A673 (cell line): ENCODE data around the gene SCARF1. TPM values are rescaled to one million over a fixed set of nuclear protein-coding genes. Genes with fewer than 3 reads are reported as not detected.

ENCODE experiments used
- BruUV-seq: library from RNA; stranded (reverse); fragments of 400-500 nt; replicated peaks from 2 replicates; lab custom pipeline; 2021; lab: Mats Ljungman, UMichigan
- CTCF ChIA-PET: fragments of 300-600 bp; sonication (Branson Sonifier 250); formaldehyde crosslinking; loops from one replicate; lab custom pipeline; 2022; ENCODE audit warnings: antibody characterized with exemption; lab: Charles Lee
- POLR2A ChIA-PET: fragments of 300-600 bp; sonication (Branson Sonifier 250); formaldehyde crosslinking; loops from one replicate; lab custom pipeline; 2022; ENCODE audit warnings: antibody characterized with exemption; ENCODE audit not compliant: low non-redundant PET; lab: Charles Lee
- DNase-seq: peaks from one replicate; pipeline ENCODE4 v3.0.0-alpha.2; 2015; ENCODE audit warnings: low spot score
- H3K27ac ChIP-seq: fragments of 200-600 bp; sonication (generic); 2 replicates; pipeline ENCODE4 v1.5.1; 2016; ENCODE audit warnings: mixed run types, low read depth, mild to moderate bottlenecking, mixed read lengths, antibody characterized with exemption, low read length; ENCODE audit not compliant: poor library complexity, severe bottlenecking
- H3K27me3 ChIP-seq: fragments of 200-600 bp; sonication (generic); replicated peaks from 2 replicates; pipeline ENCODE4 v1.6.1; 2017; ENCODE audit warnings: mixed run types, low read depth, mild to moderate bottlenecking, mixed read lengths, antibody characterized with exemption, low read length; ENCODE audit not compliant: insufficient read depth, poor library complexity
- H3K36me3 ChIP-seq: fragments of 200-600 bp; sonication (generic); 2 replicates; pipeline ENCODE4 v1.6.1; 2016; ENCODE audit warnings: mixed run types, mild to moderate bottlenecking, mixed read lengths, antibody characterized with exemption, low read length; ENCODE audit not compliant: insufficient read depth, poor library complexity, severe bottlenecking
- H3K4me1 ChIP-seq: fragments of 200-600 bp; sonication (generic); 2 replicates; pipeline ENCODE4 v1.6.1; 2017; ENCODE audit warnings: mixed run types, mild to moderate bottlenecking, mixed read lengths, antibody characterized with exemption, low read length; ENCODE audit not compliant: insufficient read depth, poor library complexity, severe bottlenecking
- H3K4me3 ChIP-seq: fragments of 200-600 bp; sonication (generic); 2 replicates; pipeline ENCODE4 v1.5.1; 2016; ENCODE audit warnings: low read depth, mixed run types, mild to moderate bottlenecking, mixed read lengths, low read length; ENCODE audit not compliant: poor library complexity, severe bottlenecking
- H3K9me3 ChIP-seq: fragments of 200-600 bp; sonication (generic); 2 replicates; pipeline ENCODE4 v1.6.1; 2016; ENCODE audit warnings: mixed run types, low read depth, mild to moderate bottlenecking, mixed read lengths, antibody characterized with exemption, low read length; ENCODE audit not compliant: poor library complexity, severe bottlenecking
- EZH2 ChIP-seq: fragments of 200-600 bp; sonication (generic); IDR thresholded peaks from 2 replicates; pipeline ENCODE4 v1.6.1; 2017; ENCODE audit warnings: borderline replicate concordance, low read depth, mild to moderate bottlenecking, mixed read lengths, antibody characterized with exemption, low read length; ENCODE audit not compliant: poor library complexity, severe bottlenecking
- intact Hi-C: fragments of 100-400 bp; cut with micrococcal nuclease; formaldehyde crosslinking; loops from one replicate; pipeline ENCODE4 v1.10.0; 2022; ENCODE audit not compliant: unreplicated experiment
- total RNA-seq: library from RNA; stranded (reverse); gene quantifications from 2 replicates; pipeline ENCODE4 v1.2.3, GENCODE V29; 2021
- TF ChIP-seq, protein P1 (sequence below): fragments of 300-800, 200-600 bp; sonication (generic); conservative IDR thresholded peaks from 2 replicates; pipeline ENCODE4 v1.5.1; 2017; ENCODE audit warnings: low read depth, mild to moderate bottlenecking, antibody characterized with exemption, low read length, moderate library complexity, mixed read lengths

The SCARF1 gene
- total RNA-seq, 1 experiment from 2014 or later = not detected

- Histone ChIP-seq H3K9me3 (peaks cover 5% of the 10 kb centered on the region), H3K4me3 (no peak overlapping the region), H3K27me3 (no peaks in the 10 kb centered on the region), H3K27ac (no peak overlapping the region), H3K36me3 (no peaks in the 10 kb centered on the region), H3K4me1 (no peaks in the 10 kb centered on the region)
- BruUV-seq = no TSS peak
- DNase-seq = no peak
- ChIA-PET CTCF (no interaction called here), POLR2A (no interaction called here)
- TF ChIP-seq, protein P1, sequence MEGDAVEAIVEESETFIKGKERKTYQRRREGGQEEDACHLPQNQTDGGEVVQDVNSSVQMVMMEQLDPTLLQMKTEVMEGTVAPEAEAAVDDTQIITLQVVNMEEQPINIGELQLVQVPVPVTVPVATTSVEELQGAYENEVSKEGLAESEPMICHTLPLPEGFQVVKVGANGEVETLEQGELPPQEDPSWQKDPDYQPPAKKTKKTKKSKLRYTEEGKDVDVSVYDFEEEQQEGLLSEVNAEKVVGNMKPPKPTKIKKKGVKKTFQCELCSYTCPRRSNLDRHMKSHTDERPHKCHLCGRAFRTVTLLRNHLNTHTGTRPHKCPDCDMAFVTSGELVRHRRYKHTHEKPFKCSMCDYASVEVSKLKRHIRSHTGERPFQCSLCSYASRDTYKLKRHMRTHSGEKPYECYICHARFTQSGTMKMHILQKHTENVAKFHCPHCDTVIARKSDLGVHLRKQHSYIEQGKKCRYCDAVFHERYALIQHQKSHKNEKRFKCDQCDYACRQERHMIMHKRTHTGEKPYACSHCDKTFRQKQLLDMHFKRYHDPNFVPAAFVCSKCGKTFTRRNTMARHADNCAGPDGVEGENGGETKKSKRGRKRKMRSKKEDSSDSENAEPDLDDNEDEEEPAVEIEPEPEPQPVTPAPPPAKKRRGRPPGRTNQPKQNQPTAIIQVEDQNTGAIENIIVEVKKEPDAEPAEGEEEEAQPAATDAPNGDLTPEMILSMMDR = no peak
- TF ChIP-seq EZH2 = no peak
- intact Hi-C loops = no loop called here
These were observed 44.0 kb downstream of the SCARF1 start for GRCh38 chr17:1601571-1601970.

DNA sequence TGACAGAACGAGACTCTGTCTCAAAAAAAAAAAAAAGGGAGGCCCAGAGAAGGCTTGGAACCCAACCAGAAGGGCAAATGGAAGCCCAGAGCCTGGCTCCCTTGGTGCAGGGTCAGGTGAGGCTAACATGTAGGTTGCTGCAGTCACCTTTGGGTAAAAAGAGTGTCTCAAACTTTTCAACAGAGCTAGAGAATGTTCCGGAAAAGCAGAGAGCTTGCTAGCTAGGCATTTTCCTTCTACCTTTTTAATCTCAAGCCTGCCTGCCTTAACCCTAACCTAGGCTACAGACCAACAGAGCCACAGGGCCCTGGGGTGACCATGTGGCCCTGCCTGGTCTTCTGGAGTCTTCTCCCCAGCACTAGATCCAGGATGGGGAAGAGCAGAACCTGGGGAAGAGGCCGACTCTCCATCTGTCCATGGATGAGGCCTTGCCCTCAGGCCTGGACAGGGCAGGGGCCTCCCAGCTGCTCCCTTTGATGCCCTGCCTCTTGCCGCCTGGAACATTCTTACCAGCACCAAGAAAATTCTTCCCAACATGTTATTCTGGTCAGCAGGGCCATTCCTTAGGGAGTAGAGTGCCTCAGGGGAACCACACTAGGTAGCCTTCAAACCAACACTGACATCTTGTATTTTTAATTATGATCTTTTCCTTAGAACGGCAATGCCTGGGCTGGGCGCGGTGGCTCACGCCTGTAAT is 47.0 kb downstream of the SCARF1 start:
- Histone ChIP-seq H3K27ac (no peak overlapping the region), H3K4me3 (no peak overlapping the region), H3K9me3 (peaks cover 5% of the 10 kb centered on the region), H3K27me3 (no peaks in the 10 kb centered on the region), H3K36me3 (no peaks in the 10 kb centered on the region), H3K4me1 (no peaks in the 10 kb centered on the region)
- no TSS peak for BruUV-seq
- CTCF ChIA-PET = no interaction called here
- POLR2A ChIA-PET = no interaction called here
- no peak for DNase-seq
- TF ChIP-seq EZH2 = no peak
- TF ChIP-seq, protein P1 = no peak
- intact Hi-C loops = no loop called here

DNA sequence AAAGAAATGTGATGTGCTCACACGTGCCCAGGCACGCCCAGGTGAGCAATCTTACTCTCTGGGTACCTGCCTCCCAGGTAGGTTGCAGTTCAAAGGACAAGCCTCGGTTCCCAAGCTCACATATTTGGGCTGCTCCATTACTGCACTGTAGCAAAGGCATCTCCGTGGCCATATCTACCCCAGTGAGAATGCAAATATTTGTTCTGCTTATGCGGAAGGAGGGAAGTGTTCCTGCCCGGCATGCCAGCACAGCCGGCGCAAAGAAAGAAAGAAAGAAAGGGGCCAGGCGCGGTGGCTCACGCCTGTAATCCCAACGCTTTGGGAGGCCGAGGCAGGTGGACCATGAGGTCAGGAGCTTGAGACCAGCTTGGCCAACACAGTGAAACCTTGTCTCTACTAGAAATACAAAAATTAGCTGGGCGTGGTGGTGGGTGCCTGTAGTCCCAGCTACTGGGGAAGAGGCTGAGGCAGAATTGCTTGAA is 47.6 kb downstream of the SCARF1 start:
- BruUV-seq = no TSS peak

More for the DNA sequence above, 47.6 kb downstream of the SCARF1 start:
- POLR2A ChIA-PET = no interaction called here
- CTCF ChIA-PET = no interaction called here
- intact Hi-C loops = no loop called here
- DNase-seq = no peak
- no peak for TF ChIP-seq EZH2
- TF ChIP-seq, protein P1 = no peak
- H3K27me3 ChIP-seq = no peaks in the 10 kb centered on the region
- H3K4me1 ChIP-seq = no peaks in the 10 kb centered on the region
- peaks cover 5% of the 10 kb centered on the region for H3K9me3 ChIP-seq
- no peak overlapping the region for H3K27ac ChIP-seq
- H3K36me3 ChIP-seq = no peaks in the 10 kb centered on the region
- no peak overlapping the region for H3K4me3 ChIP-seq
